ENCODE data around the gene MYL5.

- TF ChIP-seq REST (IDR thresholded peaks at IDR 0.05): no peak
- TF ChIP-seq, protein P1, sequence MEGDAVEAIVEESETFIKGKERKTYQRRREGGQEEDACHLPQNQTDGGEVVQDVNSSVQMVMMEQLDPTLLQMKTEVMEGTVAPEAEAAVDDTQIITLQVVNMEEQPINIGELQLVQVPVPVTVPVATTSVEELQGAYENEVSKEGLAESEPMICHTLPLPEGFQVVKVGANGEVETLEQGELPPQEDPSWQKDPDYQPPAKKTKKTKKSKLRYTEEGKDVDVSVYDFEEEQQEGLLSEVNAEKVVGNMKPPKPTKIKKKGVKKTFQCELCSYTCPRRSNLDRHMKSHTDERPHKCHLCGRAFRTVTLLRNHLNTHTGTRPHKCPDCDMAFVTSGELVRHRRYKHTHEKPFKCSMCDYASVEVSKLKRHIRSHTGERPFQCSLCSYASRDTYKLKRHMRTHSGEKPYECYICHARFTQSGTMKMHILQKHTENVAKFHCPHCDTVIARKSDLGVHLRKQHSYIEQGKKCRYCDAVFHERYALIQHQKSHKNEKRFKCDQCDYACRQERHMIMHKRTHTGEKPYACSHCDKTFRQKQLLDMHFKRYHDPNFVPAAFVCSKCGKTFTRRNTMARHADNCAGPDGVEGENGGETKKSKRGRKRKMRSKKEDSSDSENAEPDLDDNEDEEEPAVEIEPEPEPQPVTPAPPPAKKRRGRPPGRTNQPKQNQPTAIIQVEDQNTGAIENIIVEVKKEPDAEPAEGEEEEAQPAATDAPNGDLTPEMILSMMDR (IDR thresholded peaks at IDR 0.05; ENCODE audit: low read depth, low read length, missing input control): no peak
- TF ChIP-seq, protein P2, sequence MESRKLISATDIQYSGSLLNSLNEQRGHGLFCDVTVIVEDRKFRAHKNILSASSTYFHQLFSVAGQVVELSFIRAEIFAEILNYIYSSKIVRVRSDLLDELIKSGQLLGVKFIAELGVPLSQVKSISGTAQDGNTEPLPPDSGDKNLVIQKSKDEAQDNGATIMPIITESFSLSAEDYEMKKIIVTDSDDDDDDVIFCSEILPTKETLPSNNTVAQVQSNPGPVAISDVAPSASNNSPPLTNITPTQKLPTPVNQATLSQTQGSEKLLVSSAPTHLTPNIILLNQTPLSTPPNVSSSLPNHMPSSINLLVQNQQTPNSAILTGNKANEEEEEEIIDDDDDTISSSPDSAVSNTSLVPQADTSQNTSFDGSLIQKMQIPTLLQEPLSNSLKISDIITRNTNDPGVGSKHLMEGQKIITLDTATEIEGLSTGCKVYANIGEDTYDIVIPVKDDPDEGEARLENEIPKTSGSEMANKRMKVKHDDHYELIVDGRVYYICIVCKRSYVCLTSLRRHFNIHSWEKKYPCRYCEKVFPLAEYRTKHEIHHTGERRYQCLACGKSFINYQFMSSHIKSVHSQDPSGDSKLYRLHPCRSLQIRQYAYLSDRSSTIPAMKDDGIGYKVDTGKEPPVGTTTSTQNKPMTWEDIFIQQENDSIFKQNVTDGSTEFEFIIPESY (IDR thresholded peaks at IDR 0.05): no peak
- TF ChIP-seq SP1 (IDR thresholded peaks at IDR 0.05): no peak
- TF ChIP-seq, protein P3, sequence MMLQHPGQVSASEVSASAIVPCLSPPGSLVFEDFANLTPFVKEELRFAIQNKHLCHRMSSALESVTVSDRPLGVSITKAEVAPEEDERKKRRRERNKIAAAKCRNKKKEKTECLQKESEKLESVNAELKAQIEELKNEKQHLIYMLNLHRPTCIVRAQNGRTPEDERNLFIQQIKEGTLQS (IDR thresholded peaks at IDR 0.05): no peak
- TF ChIP-seq GABPA (IDR thresholded peaks at IDR 0.05 in 1 of 2, conservative IDR thresholded peaks at IDR 0.05 in 1 of 2): no peak
Measured at GRCh38 chr4:684623-685327, 10.4 kb downstream of the MYL5 start.

Data from liver (tissue), 3 donors.